Progenitor cell of endocrine pancreas (in vitro differentiated cells): ENCODE results near the gene ABCA4. TPM values are rescaled to one million over a fixed set of nuclear protein-coding genes. Genes with fewer than 3 reads are reported as not detected.

Source experiments
- DNase-seq: peaks from one replicate; pipeline ENCODE4 v3.0.0; 2021; ENCODE audit warnings: low spot score; ENCODE audit not compliant: unreplicated experiment
- H3K27ac Mint-ChIP-seq: 2 replicates; pipeline ENCODE4 v1.8.0; 2021; ENCODE audit warnings: mild to moderate bottlenecking, moderate library complexity, mixed read lengths
- H3K27me3 Mint-ChIP-seq: 2 replicates; pipeline ENCODE4 v1.8.0; 2021; ENCODE audit warnings: mixed read lengths
- H3K36me3 Mint-ChIP-seq: 2 replicates; pipeline ENCODE4 v1.8.0; 2022; ENCODE audit warnings: mixed read lengths; ENCODE audit not compliant: insufficient read depth
- H3K4me1 Mint-ChIP-seq: 2 replicates; pipeline ENCODE4 v1.8.0; 2021; ENCODE audit warnings: low read depth, mixed read lengths
- H3K4me3 Mint-ChIP-seq: 2 replicates; pipeline ENCODE4 v1.8.0; 2021; ENCODE audit warnings: low read depth, mild to moderate bottlenecking, moderate library complexity, mixed read lengths
- H3K9me3 Mint-ChIP-seq: 2 replicates; pipeline ENCODE4 v1.8.0; 2021; ENCODE audit warnings: low read depth, mixed read lengths
- CTCF ChIP-seq: fragments of 200-600 bp; sonication (generic); IDR thresholded peaks from one replicate; pipeline ENCODE4 v1.5.0; 2021; ENCODE audit warnings: antibody characterized with exemption, mild to moderate bottlenecking; ENCODE audit not compliant: unreplicated experiment
- total RNA-seq: library from RNA; stranded (reverse); gene quantifications from 2 replicates; pipeline ENCODE4 v1.2.1, GENCODE V29; 2021

The ABCA4 gene
- total RNA-seq, 1 donor from 2014 or later: 0.86 TPM

DNA sequence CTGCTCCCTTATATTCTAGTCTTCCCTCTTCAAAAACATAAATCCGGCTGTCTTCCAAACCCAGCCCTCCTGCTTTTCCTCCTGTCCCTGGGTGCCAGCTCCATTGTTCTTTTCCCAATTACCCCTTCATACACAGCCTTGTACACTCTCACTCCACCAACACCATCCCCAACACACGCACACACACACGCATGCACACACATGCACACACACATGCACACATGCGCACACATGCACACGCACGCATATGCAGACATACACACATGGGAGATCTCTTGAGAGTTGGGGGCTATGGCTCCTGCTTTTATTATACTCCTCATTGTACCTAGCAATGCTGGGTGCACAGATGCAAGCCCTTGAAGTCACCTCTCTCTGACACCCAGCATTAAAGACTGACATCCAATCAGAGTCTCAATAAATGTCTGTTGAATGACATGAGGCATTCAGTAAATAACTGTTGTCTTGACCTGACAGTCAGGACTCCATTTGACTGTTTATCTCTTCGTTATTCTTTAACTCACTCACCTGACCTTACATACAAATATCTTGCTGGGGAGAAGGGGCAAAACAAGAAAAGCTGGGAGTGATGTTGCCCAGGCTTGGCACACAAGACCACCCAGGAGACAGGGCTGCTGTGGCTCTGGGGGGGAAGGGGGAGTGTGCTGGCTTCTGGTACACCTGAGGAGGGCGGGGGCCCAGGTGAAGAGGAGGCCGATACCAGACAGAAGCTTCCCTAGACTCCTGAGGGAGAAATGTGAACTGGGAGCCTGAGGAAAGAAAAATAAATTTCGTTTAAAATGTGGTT, 16.0 kb downstream of the ABCA4 start:
- H3K27me3 Mint-ChIP-seq: peaks cover 27% of the 10 kb centered on the region
- peak overlapping the region; percentile 32 for H3K4me3 Mint-ChIP-seq
- DNase-seq: no peak
- no peaks in the 10 kb centered on the region for H3K9me3 Mint-ChIP-seq
- TF ChIP-seq CTCF: no peak
- no peaks in the 10 kb centered on the region for H3K36me3 Mint-ChIP-seq
- H3K4me1 Mint-ChIP-seq: peaks cover 30% of the 10 kb centered on the region
- H3K27ac Mint-ChIP-seq: peak overlapping the region; percentile 92

DNA sequence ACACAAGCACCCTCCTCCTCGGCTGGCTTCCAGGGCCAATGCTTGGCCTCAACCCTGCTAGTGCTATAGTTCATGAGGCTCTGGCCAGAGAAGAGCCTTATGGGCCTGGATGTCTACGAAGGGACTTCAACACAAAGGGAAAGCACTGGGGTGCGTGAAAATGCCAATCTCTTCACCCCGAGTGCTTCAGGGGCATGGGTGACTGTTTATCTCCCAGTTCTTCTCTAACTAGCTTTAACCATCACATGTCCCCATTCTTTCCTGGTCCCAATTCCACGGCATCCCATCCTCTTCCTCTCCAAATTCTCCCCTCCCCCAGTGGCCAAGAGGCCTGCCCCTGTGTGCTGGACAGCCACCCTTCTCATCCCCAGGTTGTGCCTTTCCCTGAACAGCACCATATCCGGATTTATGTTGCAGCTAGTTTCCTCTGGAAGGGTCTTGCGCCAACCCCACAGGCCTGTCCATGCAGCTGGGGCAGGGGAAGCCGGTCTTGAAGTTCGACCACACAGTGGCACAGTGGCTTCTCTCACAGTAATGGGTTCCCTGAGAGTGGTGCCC, 16.7 kb downstream of the ABCA4 start:
- H3K27ac Mint-ChIP-seq: peak overlapping the region; percentile 22
- H3K36me3 Mint-ChIP-seq: no peaks in the 10 kb centered on the region
- DNase-seq: no peak
- TF ChIP-seq CTCF: no peak
- no peak overlapping the region for H3K4me3 Mint-ChIP-seq
- H3K4me1 Mint-ChIP-seq: peaks cover 35% of the 10 kb centered on the region
- no peaks in the 10 kb centered on the region for H3K9me3 Mint-ChIP-seq
- H3K27me3 Mint-ChIP-seq: peaks cover 27% of the 10 kb centered on the region

GRCh38 chr1:94103608-94104007, 17.3 kb downstream of the ABCA4 start:
- no peak overlapping the region for H3K4me3 Mint-ChIP-seq
- H3K9me3 Mint-ChIP-seq: no peaks in the 10 kb centered on the region
- no peak for TF ChIP-seq CTCF
- H3K27ac Mint-ChIP-seq: peak overlapping the region; percentile 35
- peaks cover 36% of the 10 kb centered on the region for H3K4me1 Mint-ChIP-seq
- no peak for DNase-seq
- H3K36me3 Mint-ChIP-seq: no peaks in the 10 kb centered on the region
- H3K27me3 Mint-ChIP-seq: peaks cover 27% of the 10 kb centered on the region

GRCh38 chr1:94101613-94102525, 19.1 kb downstream of the ABCA4 start:
- no peaks in the 10 kb centered on the region for H3K36me3 Mint-ChIP-seq
- DNase-seq: no peak
- H3K27ac Mint-ChIP-seq: no peak overlapping the region
- H3K9me3 Mint-ChIP-seq: no peaks in the 10 kb centered on the region
- H3K27me3 Mint-ChIP-seq: peaks cover 16% of the 10 kb centered on the region
- H3K4me3 Mint-ChIP-seq: no peak overlapping the region
- H3K4me1 Mint-ChIP-seq: peaks cover 37% of the 10 kb centered on the region
- TF ChIP-seq CTCF: no peak
